Mucosa of stomach (tissue), 1 donor: ENCODE measurements around the gene GNMT.
"Not testable (repeated sequence)": the region's sequence is repeated elsewhere in the genome, so short reads cannot be mapped to it uniquely, and the experiment has no call there.

ENCODE experiments used
- H3K27me3 ChIP-seq: one replicate; pipeline ENCODE4 v1.7.0; 2013; ENCODE audit warnings: mild to moderate bottlenecking, low read length; ENCODE audit not compliant: control insufficient read depth, insufficient read depth
- H3K36me3 ChIP-seq: one replicate; pipeline ENCODE4 v1.7.0; 2013; ENCODE audit warnings: low read length; ENCODE audit not compliant: control insufficient read depth, insufficient read depth
- H3K4me1 ChIP-seq: one replicate; pipeline ENCODE4 v1.7.0; 2013; ENCODE audit warnings: mild to moderate bottlenecking, low read length; ENCODE audit not compliant: control insufficient read depth, insufficient read depth
- H3K4me3 ChIP-seq: one replicate; pipeline ENCODE4 v1.7.0; 2013; ENCODE audit warnings: low read length
- H3K9ac ChIP-seq: one replicate; pipeline ENCODE4 v1.7.0; 2013; ENCODE audit warnings: mild to moderate bottlenecking, low read length, moderate library complexity
- H3K9me3 ChIP-seq: one replicate; pipeline ENCODE4 v1.7.0; 2013; ENCODE audit warnings: mild to moderate bottlenecking, low read length, moderate library complexity; ENCODE audit not compliant: control insufficient read depth
- donor health status: Pancreatic carcinoma.

Gene GNMT

GRCh38 chr6:42954405-42954804 lies 6.1 kb upstream of the GNMT start:
- not testable (repeated sequence) for H3K27me3 ChIP-seq, H3K4me1 ChIP-seq, H3K36me3 ChIP-seq, H3K9ac ChIP-seq, H3K9me3 ChIP-seq, H3K4me3 ChIP-seq

GRCh38 chr6:42958125-42958524 lies 2.4 kb upstream of the GNMT start:
- Histone ChIP-seq H3K4me3 (no peak overlapping the region), H3K27me3 (no peaks in the 10 kb centered on the region), H3K36me3 (no peaks in the 10 kb centered on the region)

GRCh38 chr6:42959917-42960242 lies 674 bp upstream of the GNMT start:
- Histone ChIP-seq H3K9ac (peak overlapping the region; percentile 41), H3K4me3 (peak overlapping the region; percentile 62), H3K4me1 (peaks cover 10% of the 10 kb centered on the region)

More at GRCh38 chr6:42958125-42958524, 2.4 kb upstream of the GNMT start:
- Histone ChIP-seq H3K9me3 (no peaks in the 10 kb centered on the region), H3K4me1 (peaks cover 10% of the 10 kb centered on the region), H3K9ac (no peak overlapping the region)

GRCh38 chr6:42961020-42961470 lies 491 bp downstream of the GNMT start:
- H3K27me3 ChIP-seq = no peaks in the 10 kb centered on the region
- H3K4me3 ChIP-seq = no peak overlapping the region
- H3K9me3 ChIP-seq = no peaks in the 10 kb centered on the region
- peaks cover 10% of the 10 kb centered on the region for H3K4me1 ChIP-seq
- no peak overlapping the region for H3K9ac ChIP-seq
- H3K36me3 ChIP-seq = peaks cover 14% of the 10 kb centered on the region

More at GRCh38 chr6:42959917-42960242, 674 bp upstream of the GNMT start:
- H3K27me3 ChIP-seq = no peaks in the 10 kb centered on the region
- peaks cover 4% of the 10 kb centered on the region for H3K36me3 ChIP-seq
- H3K9me3 ChIP-seq = no peaks in the 10 kb centered on the region

GRCh38 chr6:42962096-42962495 lies 1.5 kb downstream of the GNMT start:
- peaks cover 10% of the 10 kb centered on the region for H3K4me1 ChIP-seq
- no peak overlapping the region for H3K4me3 ChIP-seq
- H3K9ac ChIP-seq = no peak overlapping the region
- peaks cover 18% of the 10 kb centered on the region for H3K36me3 ChIP-seq
- no peaks in the 10 kb centered on the region for H3K27me3 ChIP-seq
- no peaks in the 10 kb centered on the region for H3K9me3 ChIP-seq

GRCh38 chr6:42962502-42963178 lies 2.1 kb downstream of the GNMT start:
- Histone ChIP-seq H3K4me3 (no peak overlapping the region), H3K9me3 (no peaks in the 10 kb centered on the region), H3K27me3 (no peaks in the 10 kb centered on the region), H3K4me1 (peaks cover 10% of the 10 kb centered on the region), H3K9ac (no peak overlapping the region), H3K36me3 (peaks cover 18% of the 10 kb centered on the region)

GRCh38 chr6:42963179-42963854 lies 2.8 kb downstream of the GNMT start:
- Histone ChIP-seq H3K27me3 (no peaks in the 10 kb centered on the region), H3K4me1 (peaks cover 10% of the 10 kb centered on the region), H3K9ac (no peak overlapping the region), H3K4me3 (no peak overlapping the region), H3K9me3 (no peaks in the 10 kb centered on the region), H3K36me3 (peaks cover 18% of the 10 kb centered on the region)

GRCh38 chr6:42963855-42964605 lies 3.5 kb downstream of the GNMT start:
- H3K9ac ChIP-seq = no peak overlapping the region
- H3K4me1 ChIP-seq = peaks cover 10% of the 10 kb centered on the region
- no peaks in the 10 kb centered on the region for H3K27me3 ChIP-seq

GRCh38 chr6:42966571-42966970 lies 6.0 kb downstream of the GNMT start:
- Histone ChIP-seq H3K9me3 (no peaks in the 10 kb centered on the region), H3K4me3 (no peak overlapping the region), H3K4me1 (peaks cover 5% of the 10 kb centered on the region), H3K9ac (no peak overlapping the region), H3K36me3 (peaks cover 18% of the 10 kb centered on the region), H3K27me3 (no peaks in the 10 kb centered on the region)

More at GRCh38 chr6:42963855-42964605, 3.5 kb downstream of the GNMT start:
- Histone ChIP-seq H3K9me3 (no peaks in the 10 kb centered on the region), H3K4me3 (no peak overlapping the region), H3K36me3 (peaks cover 18% of the 10 kb centered on the region)

GRCh38 chr6:42967228-42967627 lies 6.7 kb downstream of the GNMT start:
- Histone ChIP-seq H3K4me3 (no peak overlapping the region), H3K27me3 (no peaks in the 10 kb centered on the region), H3K9me3 (no peaks in the 10 kb centered on the region), H3K36me3 (peaks cover 18% of the 10 kb centered on the region), H3K4me1 (peaks cover 5% of the 10 kb centered on the region), H3K9ac (no peak overlapping the region)

GRCh38 chr6:42968126-42968701 lies 7.7 kb downstream of the GNMT start:
- no peak overlapping the region for H3K4me3 ChIP-seq
- H3K4me1 ChIP-seq = peaks cover 5% of the 10 kb centered on the region
- no peak overlapping the region for H3K9ac ChIP-seq
- no peaks in the 10 kb centered on the region for H3K9me3 ChIP-seq
- peaks cover 18% of the 10 kb centered on the region for H3K36me3 ChIP-seq
- no peaks in the 10 kb centered on the region for H3K27me3 ChIP-seq

GRCh38 chr6:42968783-42969182 lies 8.2 kb downstream of the GNMT start:
- no peak overlapping the region for H3K9ac ChIP-seq
- H3K4me3 ChIP-seq = no peak overlapping the region
- H3K36me3 ChIP-seq = peaks cover 18% of the 10 kb centered on the region
- H3K27me3 ChIP-seq = no peaks in the 10 kb centered on the region
- no peaks in the 10 kb centered on the region for H3K9me3 ChIP-seq
- peaks cover 5% of the 10 kb centered on the region for H3K4me1 ChIP-seq
